ENCODE results near the gene SNX3.

Gene SNX3

DNA sequence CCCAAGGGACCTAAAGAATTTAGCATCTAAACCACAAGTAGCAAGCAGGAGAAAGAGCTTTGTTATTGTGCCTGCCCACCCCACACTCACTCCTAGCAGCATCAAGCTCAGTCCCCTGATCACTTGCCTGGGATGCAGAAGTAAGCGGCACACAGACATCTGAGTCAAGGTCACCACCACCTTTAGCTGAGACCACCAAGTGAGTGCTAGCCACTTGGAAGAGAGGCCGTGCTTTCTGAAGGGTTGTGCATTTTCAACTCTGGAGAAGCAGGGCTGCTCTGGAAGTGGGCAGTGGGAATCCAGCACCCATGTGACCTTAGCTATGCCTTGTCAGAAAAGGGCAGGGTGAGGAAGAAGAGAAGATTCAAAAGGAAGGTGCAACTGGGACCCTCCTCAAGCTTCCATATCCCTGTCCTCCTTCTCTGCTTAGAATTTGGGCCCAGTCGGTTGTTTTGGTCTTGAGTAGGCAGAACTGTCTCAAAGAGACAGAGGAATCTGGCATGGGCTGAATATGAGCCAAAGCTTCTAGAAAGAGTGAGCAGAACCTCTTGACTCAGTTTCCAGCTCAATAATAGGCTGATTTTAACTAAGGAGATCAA lies 88.8 kb downstream of the SNX3 start:
- H3K4me3 ChIP-seq (ENCODE audit: low read depth, low read length): no peak overlapping the region
- TF ChIP-seq, protein P1, sequence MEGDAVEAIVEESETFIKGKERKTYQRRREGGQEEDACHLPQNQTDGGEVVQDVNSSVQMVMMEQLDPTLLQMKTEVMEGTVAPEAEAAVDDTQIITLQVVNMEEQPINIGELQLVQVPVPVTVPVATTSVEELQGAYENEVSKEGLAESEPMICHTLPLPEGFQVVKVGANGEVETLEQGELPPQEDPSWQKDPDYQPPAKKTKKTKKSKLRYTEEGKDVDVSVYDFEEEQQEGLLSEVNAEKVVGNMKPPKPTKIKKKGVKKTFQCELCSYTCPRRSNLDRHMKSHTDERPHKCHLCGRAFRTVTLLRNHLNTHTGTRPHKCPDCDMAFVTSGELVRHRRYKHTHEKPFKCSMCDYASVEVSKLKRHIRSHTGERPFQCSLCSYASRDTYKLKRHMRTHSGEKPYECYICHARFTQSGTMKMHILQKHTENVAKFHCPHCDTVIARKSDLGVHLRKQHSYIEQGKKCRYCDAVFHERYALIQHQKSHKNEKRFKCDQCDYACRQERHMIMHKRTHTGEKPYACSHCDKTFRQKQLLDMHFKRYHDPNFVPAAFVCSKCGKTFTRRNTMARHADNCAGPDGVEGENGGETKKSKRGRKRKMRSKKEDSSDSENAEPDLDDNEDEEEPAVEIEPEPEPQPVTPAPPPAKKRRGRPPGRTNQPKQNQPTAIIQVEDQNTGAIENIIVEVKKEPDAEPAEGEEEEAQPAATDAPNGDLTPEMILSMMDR (IDR thresholded peaks at IDR 0.05; ENCODE audit: low read depth, low read length, missing control alignments): no peak

DNA sequence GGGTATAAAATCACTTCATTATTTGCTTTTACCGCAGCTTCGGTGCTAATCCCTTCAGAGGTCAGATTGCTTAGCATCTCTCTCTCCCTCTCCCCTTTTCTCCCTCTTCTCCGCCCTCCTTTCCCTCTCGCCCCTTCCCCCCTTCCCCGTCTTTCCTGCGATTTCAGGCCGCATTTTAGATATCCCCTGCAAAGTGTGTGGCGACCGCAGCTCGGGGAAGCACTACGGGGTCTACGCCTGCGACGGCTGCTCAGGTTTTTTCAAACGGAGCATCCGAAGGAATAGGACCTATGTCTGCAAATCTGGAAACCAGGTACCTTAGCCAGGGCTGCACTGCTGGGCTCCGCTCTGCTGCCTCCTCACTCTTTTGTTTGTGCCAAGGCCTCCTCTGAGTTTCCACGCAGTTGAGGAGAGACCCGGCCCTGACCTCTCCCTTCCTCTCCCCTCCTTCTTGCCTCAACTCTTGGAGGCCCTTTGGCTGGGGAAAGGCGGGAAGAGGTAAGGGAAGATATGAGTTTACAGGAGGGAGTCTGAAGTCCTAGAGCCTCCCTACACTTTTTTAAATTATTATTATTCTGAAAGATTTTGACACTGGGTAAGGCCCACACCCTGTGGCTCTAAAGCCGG lies 89.4 kb downstream of the SNX3 start:
- TF ChIP-seq, protein P1 (IDR thresholded peaks at IDR 0.05; ENCODE audit: low read depth, low read length, missing control alignments): no peak
- H3K4me3 ChIP-seq (ENCODE audit: low read depth, low read length): no peak overlapping the region
- no peak for DNase-seq (ENCODE audit: low read depth)

More for the DNA sequence above, 88.8 kb downstream of the SNX3 start:
- DNase-seq (ENCODE audit: low read depth): no peak

DNA sequence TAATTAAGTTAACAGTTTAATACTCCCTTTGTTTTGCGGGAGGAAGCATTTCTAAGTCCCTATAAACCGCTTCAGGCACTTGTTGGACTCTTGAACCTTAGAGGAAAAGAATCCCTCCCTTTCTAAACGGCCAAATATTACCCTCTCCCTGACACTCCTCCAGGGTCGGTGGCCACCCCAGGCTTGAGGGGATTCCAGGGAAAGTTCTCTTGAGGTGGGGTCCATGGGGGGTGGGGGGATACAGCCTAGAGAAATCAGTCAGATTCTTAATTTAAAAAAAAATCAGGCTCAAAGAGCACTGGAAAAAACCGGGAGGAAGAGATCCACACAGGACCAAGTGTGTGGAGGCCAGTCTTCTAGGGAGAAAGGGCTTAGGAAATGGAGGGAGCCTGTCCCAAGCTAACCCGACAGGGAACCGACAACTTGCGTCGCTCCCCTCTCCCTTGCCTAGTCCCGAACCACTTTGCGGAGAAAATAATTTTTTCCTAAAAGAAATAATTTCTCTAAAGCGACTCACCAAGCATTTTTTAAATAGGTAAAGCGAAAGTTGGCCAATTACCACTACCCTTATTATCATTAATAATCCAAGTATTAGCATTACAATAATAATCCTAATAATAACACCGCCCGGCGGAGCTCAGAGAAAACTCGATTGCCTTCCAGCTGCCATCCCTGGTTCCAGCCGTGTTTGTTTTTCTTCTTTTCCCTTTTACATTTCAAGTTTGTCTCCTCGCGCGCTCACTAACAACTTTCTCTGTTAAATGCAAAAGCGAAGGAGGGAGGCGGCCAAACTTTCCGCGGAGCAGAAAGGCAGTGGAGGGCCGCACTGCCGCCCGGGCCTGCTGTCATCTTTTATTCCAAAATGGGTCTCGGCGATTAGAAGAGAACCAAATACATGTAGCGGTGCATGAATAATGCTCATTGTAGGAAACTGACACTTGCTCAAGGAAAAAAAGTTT lies 90.2 kb downstream of the SNX3 start:
- DNase-seq (ENCODE audit: low read depth): no peak
- no peak overlapping the region for H3K4me3 ChIP-seq (ENCODE audit: low read depth, low read length)
- TF ChIP-seq, protein P1 (IDR thresholded peaks at IDR 0.05; ENCODE audit: low read depth, low read length, missing control alignments): no peak

DNA sequence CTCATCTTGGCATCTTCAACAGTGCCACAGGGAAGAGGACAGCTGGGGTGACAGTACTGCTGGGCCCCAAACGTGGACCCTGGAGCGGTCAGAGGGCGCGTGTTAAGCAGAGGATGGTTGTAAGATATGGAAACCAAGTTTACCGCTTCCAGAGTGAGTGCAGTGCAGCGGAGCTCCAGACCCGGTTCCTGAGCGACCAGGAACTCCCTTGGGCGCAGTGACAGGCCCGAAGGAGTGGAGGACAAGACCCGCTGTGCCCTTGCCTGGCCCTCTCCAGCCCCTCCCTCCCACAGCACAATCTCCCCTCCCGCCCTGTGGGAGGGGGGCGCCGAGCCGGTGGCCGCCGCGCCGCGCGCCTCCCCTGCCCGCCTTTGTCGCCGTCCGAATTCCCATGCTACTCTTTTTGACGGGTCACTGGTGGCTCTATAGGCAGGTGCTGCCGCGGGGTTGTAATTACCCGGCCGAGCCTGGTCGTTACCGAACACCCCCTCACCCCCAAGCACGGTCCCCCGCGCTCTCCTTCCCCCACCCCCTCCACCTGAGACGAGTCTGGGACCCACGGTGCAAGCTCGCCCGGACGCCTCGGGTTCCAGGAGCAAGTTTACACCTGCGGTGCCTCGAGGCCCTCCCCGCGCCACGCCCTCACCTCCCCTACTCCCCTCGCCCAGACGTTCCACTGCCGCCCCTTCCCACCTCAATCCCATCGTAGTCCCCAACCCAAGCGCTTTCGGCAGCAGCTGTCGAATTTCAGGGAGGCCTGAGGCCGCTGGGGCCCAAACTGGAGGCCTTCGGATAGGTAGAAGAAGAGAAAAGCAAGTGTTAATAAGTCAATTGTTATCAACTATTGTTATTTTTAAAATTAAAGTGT lies 91.1 kb downstream of the SNX3 start:
- no peak for DNase-seq (ENCODE audit: low read depth)
- TF ChIP-seq, protein P1 (IDR thresholded peaks at IDR 0.05; ENCODE audit: low read depth, low read length, missing control alignments): no peak
- H3K4me3 ChIP-seq (ENCODE audit: low read depth, low read length): no peak overlapping the region

DNA sequence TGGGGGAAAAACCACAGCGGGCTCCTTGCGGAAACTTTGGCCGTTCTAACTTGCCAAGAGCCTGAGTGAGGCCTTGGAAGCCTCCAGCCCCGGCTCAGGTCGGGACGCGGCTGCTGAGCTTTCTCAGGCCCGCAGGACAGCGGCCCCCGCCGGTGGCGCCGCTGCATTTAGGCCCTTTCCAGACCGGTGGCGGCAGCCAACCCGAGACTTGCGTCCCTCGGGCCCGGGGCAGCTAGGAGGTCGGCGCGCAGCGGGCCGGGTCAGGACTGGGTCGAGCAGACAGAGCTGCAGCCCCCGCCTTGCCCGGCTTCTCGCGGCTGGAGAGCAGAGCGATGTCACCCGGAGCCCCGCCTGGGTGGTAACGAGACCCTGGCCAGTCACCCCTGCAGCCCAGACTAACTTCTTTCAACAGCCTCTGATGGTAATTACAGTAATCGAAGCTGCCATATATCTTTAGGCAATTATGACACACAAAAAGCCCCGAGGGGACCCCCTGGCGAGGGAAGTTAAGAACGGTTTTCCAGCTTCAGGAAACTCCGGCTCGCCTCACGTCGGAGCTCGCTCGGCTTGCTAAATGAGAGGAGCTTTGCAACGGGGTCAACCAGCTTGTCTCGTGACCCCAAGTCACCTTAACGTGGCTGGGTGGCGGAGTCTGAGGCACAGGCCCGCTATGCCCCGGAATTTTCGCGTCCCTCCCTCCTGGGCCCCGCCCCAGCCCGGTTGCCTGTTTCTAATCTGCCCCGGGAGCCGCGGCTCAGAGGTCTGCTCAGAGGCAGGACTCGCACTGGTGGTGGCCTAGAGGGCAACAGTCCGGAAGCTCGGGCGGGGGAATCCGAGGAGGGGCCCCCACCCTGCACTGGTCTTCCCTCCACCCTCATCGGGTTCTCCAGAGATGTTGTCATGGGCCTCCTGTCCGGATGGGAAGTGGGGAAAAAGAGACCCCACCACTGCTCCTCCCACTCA lies 92.1 kb downstream of the SNX3 start:
- TF ChIP-seq, protein P1 (IDR thresholded peaks at IDR 0.05; ENCODE audit: low read depth, low read length, missing control alignments): peak; percentile 13
- H3K4me3 ChIP-seq (ENCODE audit: low read depth, low read length): no peak overlapping the region
- no peak for DNase-seq (ENCODE audit: low read depth)

Measured in GM12864 (cell line).